Measurements from ENCODE around the gene ENTPD8.
A peak's percentile ranks its signal among the peaks of the same experiment; 100 is the strongest.

ENTPD8 gene

DNA sequence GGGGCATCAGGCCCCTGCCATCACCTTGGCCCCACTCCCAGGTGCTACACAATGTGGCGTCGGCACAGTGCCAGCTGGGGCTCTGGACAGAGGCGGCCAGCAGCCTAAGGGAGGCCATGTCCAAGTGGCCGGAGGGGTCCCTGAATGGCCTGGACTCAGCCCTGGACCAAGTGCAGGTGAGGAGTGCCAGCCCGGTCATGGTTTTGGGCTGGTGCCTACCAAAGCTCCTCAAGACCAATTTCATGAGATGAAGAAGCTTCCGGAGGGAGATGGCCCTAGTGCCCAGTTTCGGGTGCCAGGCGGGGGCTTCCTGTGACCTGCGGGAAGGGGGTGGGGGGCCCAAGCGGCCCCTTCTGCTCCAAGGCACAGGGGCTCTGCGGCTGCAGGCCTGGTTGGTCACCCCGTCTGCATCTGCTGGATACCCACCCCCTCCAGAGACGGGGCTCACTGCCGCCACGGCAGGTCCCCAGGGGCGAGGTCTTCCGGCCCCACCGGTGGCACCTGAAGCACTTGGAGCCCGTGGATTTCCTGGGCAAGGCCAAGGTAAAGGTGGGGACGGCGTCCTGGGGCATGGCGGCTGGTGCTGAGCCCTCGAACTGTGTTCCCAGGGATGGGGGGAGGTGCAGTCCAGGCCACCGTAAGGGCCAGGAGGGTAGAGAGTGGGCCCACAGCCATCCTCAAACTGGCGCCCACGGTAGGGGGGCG lies 12.2 kb downstream of the ENTPD8 start:
- ChIA-PET CTCF (interaction anchor here (0.6 to 1.4 kb wide), 3 partner anchors 16 to 735 kb away, joined by 3 to 9 read pairs (median 3); no protein-coding TSS in a partner anchor), POLR2A (ENCODE audit: low non-redundant PET) (no interaction called here)
- TF ChIP-seq, protein P1, sequence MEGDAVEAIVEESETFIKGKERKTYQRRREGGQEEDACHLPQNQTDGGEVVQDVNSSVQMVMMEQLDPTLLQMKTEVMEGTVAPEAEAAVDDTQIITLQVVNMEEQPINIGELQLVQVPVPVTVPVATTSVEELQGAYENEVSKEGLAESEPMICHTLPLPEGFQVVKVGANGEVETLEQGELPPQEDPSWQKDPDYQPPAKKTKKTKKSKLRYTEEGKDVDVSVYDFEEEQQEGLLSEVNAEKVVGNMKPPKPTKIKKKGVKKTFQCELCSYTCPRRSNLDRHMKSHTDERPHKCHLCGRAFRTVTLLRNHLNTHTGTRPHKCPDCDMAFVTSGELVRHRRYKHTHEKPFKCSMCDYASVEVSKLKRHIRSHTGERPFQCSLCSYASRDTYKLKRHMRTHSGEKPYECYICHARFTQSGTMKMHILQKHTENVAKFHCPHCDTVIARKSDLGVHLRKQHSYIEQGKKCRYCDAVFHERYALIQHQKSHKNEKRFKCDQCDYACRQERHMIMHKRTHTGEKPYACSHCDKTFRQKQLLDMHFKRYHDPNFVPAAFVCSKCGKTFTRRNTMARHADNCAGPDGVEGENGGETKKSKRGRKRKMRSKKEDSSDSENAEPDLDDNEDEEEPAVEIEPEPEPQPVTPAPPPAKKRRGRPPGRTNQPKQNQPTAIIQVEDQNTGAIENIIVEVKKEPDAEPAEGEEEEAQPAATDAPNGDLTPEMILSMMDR (conservative IDR thresholded peaks at IDR 0.05; ENCODE audit: low read depth): no peak
- peak overlapping the region; percentile 2; the same call in 1 of the 2 replicates for H3K27ac ChIP-seq
- DNase-seq (ENCODE audit: low spot score): no peak

DNA sequence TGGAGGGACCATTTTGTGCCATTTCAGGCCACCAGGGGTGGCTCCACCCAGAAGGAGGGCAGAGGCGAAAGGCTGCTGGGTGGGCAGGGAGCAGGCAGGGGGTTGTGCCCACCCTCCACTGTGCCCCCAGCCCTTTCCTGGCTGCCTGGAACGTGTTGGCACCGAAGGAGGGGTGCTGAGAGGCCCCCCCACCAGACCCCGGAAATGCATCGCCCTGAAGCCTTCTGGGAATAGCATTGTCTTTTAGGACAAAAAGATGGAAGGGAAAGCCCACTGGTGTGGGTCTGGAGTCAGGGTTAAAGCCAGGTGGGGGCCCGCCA lies 12.9 kb downstream of the ENTPD8 start:
- H3K27ac ChIP-seq: peak overlapping the region; percentile 83
- TF ChIP-seq, protein P1 (conservative IDR thresholded peaks at IDR 0.05; ENCODE audit: low read depth): no peak
- ChIA-PET POLR2A (ENCODE audit: low non-redundant PET) (no interaction called here), CTCF (interaction anchor here (0.6 kb wide), 1 partner anchor 17 kb away, joined by 3 read pairs; no protein-coding TSS in a partner anchor)
- no peak for DNase-seq (ENCODE audit: low spot score)

DNA sequence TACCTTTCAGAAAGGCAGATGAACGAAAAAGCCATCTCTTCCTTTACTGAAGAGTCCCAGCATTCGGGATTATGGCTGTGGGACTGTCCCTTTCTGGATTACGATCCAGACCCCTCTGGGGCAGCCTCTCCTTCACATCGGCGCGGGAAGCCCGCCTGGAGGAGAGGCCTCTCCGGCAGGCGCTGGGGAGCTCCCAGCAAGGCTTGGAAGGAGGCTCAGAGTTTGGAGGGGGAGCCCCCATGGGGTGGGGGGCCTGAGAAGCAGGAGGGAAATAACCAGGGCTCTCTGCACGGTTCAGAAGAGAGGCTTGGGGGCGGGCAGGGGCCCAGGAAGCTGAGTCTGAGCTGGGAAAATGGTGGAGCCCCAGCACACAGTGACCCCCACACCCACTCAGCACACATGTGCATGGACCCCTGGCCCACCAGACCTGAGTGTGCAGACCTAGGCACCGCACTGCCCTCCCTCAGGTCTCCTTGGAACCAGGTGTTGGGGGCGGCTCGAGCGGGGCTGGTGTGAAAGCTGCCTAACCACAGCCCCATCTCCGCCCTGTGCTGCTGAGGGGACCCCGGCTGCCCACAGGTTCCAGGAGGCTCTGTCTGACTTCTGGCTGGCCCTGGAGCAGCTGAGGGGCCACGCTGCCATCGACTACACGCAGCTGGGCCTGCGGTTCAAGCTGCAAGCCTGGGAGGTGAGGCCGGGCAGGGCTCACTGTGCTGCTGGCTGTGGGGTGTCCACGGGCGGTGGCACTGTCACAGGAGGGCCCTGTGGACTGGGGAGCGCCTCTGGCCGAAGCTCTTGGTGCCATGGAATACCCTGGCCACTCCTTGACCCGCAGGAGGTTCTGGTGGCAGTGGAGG lies 13.5 kb downstream of the ENTPD8 start:
- TF ChIP-seq, protein P1 (conservative IDR thresholded peaks at IDR 0.05; ENCODE audit: low read depth): no peak
- H3K27ac ChIP-seq: peak overlapping the region; percentile 83
- POLR2A ChIA-PET (ENCODE audit: low non-redundant PET): no interaction called here
- CTCF ChIA-PET: interaction anchor here (0.6 kb wide), 1 partner anchor 17 kb away, joined by 3 read pairs; no protein-coding TSS in a partner anchor
- DNase-seq (ENCODE audit: low spot score): no peak

DNA sequence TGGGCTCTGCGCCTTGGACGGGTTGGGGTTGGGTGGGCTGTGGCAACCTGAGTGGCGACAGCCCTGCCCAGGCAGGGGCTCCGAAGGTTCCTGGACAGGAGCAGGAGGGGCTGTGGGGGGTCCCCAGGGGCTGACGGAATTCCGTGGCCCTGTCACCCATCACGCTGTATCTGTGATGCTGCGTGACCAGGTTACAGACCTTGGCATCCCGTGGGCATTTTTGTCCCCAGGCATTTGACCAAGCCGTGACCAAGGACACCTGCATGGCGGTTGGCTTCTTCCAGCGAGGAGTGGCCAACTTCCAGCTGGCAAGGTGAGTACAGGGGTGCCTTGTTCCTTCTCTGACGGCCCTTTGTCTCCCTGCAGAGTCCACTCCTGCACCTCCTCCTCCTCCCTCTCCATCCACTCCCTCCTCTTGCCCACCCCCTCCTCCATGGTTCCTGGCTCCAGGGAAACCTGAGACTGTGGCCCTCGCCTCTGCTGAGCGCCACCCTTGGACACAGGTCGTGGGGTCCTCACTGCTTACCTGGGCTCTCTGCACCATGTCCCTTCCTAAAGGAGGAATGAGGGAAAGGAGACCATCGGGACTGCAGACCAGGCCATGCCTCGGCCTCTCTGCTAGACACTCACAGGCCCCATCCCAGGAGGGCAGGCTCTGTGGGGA lies 15.0 kb downstream of the ENTPD8 start:
- H3K27ac ChIP-seq: peak overlapping the region; percentile 83

DNA sequence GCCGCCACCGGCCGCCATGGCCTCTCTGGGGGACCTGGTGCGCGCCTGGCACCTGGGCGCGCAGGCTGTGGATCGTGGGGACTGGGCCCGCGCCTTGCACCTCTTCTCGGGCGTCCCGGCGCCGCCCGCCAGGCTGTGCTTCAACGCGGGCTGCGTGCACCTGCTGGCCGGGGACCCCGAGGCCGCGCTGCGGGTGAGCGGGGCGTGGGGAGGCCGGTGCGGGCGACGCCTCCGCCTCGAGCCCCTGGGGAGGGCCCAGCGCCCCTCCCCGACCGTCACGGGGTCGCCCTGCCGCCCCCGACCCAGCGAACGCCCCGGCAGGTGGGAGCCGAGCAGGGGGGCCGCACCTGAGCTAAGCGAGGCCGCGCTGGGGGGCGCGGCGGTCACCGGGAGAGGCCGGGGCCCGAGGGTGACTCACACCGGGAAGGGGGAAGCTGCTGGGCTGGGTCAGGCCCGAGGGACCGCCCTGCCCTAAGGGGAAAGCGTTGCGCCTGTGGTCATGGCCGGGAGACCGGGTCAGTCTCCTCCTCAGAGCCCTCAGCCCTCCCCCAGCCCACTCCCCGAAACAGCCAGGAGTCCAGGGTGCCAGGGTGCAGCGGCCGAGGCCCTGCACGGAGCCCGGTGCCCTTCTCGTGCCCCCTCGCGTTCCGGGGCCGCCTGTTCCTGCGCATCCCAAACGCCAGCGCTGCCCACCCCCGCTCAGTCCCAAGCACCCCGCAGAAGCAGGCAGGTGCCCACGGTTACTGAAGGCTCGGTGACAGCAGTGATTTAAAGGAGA lies 17.5 kb downstream of the ENTPD8 start:
- peak; percentile 66 for DNase-seq (ENCODE audit: low spot score)
- ChIA-PET POLR2A (ENCODE audit: low non-redundant PET) (interaction anchor here (0.6 to 1.3 kb wide), 5 partner anchors 10 to 128 kb away, joined by 3 to 5 read pairs (median 5); partner anchors contain the start of genes ENTPD8 and MRPL41), CTCF (interaction anchor here (0.6 to 1.9 kb wide), 13 partner anchors 9 to 190 kb away, joined by 3 to 16 read pairs (median 5); partner anchors contain the start of gene NRARP)
- TF ChIP-seq, protein P1 (conservative IDR thresholded peaks at IDR 0.05; ENCODE audit: low read depth): peak; percentile 78
- H3K27ac ChIP-seq: peak overlapping the region; percentile 83

More for the DNA sequence above, 15.0 kb downstream of the ENTPD8 start:
- no peak for DNase-seq (ENCODE audit: low spot score)
- TF ChIP-seq, protein P1 (conservative IDR thresholded peaks at IDR 0.05; ENCODE audit: low read depth): no peak
- ChIA-PET POLR2A (ENCODE audit: low non-redundant PET) (no interaction called here), CTCF (no interaction called here)

Measured in RWPE1 (cell line).